HG03469 (cell line): Measurements from ENCODE around the gene PLCB1.

ENCODE experiments used
- ATAC-seq: cut with Tn5 transposase; IDR thresholded peaks from one replicate; pipeline ENCODE4 v1.9.1; 2021; ENCODE audit warnings: mild to moderate bottlenecking, moderate library complexity, moderate number of reproducible peaks; ENCODE audit not compliant: unreplicated experiment

Gene PLCB1

GRCh38 chr20:8525017-8525343, 392.9 kb downstream of the PLCB1 start:
- no peak for ATAC-seq

- no peak for ATAC-seq
These were observed 394.5 kb downstream of the PLCB1 start for GRCh38 chr20:8526610-8527009.

DNA sequence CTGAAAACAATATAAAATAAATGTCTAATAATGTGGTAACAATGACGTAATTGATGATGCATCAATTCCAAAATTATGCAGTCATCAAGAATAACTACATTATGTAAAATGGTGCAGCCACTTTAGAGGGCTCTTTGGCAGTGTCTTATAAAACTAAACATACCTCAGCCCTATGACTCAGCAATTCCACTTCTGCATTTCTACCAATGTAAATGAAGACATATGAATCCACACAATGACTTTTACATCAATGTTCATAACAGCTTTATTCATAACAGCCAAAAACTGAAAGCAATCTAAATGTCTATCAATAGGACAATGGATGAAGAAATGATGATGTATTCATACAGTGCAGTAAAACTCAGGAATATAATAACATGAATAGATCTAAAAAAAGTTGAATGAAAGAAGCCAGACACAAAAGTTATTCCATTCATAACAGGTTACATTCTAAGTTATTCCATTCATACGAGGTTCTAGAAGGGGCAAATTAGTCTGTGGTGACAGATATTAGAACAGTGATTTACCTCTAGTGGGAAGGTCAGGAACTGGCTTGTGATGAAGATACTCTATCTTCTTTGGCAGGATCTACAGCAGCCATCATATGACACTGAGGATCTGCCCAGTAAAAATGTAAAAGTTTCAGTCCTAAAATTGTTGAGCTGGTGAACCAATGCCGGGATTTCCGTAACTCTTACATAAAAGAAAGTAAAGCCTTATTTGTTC, 396.1 kb downstream of the PLCB1 start:
- ATAC-seq = peak; percentile 77

DNA sequence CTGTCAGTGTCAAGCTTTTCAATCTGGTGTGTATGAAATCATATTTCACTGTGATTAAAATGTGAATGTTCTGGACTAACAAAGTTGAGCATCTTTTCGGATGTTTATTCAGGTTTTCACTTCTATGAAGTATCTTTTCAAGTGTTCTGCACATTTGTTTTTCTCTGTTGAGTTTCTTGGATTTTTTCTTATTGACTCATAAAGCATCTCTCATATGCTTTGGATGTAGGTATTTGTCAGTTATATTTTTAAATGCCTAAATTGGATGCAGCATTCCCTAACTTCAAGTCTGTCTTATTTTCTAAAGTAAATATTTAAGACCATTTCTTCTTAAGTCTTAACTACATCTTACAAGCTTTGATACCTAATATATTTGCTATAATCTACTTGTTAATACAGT, 398.0 kb downstream of the PLCB1 start:
- ATAC-seq = no peak

DNA sequence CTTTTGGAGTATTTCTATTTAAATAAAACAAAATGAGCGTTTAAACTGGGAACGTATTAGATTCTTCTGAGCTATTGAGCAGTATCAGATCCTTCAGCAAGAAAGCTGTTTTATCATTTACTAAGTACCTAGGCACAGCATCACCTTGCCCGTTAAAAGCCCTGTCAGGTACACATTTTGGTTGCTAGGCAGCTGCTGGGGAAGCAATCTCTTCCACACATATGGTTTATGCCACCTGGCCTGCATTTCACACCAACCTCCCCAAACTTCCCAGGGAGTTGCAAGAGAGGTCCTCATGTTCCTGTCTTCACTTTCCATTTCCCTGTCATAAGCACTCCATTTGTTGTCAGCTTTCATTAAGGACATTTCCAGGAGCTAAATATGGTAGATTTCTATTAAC, 400.1 kb downstream of the PLCB1 start:
- ATAC-seq = no peak

- ATAC-seq = no peak
These were observed 402.5 kb downstream of the PLCB1 start for GRCh38 chr20:8534368-8535160.

DNA sequence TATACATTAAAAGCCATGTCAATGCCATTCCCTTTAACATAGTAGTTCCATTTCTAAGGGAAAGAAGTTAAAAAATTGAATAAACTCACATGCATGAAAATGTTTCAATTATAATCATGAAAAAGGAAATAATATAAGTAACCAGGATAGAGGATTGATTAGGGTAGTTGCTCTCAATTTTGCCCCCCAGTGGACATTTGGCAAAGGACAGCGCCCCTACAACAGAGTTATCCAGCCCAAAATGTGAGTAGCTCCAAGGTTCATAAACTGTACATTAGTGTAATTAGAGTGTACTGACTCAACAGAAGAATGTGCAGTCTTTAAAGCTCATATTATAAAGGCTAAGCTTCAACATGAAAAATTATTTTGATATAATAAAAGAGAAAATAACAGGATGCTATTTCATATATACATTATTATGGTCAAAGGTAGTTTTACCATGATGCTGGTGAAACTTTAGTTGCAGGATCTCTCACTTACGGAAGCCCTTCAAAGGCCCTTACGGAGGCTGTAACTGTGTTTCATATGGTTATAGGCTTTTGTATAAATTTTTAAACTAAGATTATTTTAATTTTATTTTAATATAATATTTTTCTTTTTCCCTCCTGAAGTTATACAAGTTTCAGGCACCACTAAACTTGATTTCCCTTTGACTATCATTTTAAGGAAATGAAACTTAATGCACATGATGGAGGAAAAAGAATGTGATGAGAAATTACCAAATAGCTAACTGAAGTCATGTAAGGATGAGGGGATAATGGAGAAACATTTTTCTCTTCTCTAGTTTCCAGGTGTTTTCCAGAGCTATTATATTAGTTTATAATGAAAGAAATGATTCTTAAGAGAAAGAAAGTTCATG, 403.6 kb downstream of the PLCB1 start:
- ATAC-seq = no peak

DNA sequence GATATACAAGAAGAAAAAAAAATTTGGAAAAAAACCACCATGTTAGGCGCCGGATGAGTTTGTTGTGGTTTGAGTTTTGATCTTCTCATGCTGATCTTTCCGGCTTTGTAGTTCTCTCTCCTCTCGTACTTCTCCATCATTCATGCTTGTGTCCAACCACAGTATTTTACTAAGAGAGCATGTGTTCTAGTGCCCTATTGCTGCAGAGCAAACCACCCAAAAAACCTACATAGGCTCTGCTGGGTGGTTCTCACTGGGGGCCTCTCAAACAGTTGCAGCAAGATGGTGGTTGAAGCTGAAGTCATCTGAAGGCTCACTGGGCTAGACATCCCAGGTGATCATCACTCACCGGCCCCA, 404.2 kb downstream of the PLCB1 start:
- ATAC-seq = no peak

GRCh38 chr20:8540466-8540865, 408.4 kb downstream of the PLCB1 start:
- no peak for ATAC-seq

DNA sequence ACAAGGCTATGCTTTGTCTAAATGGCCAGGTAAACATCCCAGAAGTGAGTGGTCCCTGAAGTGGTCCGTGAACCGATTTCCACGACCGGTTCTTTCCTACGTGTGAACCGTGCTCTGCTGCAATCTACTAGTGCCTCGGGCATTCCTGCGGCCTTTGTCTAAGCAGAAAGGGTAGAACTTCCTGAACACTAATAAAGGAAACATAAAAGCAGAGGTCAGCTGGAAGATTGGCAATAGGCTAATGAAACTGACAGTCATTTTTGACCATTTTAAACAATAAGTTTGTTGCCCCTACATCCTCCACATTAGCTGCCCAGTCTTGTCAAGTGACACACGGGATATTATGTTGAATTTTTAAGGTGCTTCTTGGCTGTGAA, 410.0 kb downstream of the PLCB1 start:
- no peak for ATAC-seq

DNA sequence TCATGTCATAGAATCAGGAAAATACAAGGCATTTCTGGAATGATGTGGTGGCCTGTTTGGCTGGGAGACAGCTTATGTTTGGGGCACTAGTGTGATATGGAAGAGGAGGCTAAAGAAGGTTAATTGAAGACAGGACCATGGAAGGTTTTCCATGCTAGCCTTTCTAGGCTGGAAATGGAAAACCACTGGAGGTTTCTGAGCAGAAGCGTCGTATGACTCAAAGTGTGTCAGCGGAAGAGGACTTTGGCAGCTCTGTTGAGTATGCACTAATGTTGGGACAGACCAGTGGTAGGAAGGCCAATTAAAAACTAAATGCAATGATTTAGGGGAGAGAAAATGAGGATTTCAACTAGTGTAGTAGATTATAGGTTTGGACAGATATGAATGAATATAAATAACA, 413.1 kb downstream of the PLCB1 start:
- no peak for ATAC-seq

- no peak for ATAC-seq
These were observed 415.1 kb downstream of the PLCB1 start for GRCh38 chr20:8547035-8547650.

- ATAC-seq = no peak
These were observed 416.0 kb downstream of the PLCB1 start for GRCh38 chr20:8547968-8548588.

GRCh38 chr20:8549192-8549591, 417.1 kb downstream of the PLCB1 start:
- no peak for ATAC-seq

DNA sequence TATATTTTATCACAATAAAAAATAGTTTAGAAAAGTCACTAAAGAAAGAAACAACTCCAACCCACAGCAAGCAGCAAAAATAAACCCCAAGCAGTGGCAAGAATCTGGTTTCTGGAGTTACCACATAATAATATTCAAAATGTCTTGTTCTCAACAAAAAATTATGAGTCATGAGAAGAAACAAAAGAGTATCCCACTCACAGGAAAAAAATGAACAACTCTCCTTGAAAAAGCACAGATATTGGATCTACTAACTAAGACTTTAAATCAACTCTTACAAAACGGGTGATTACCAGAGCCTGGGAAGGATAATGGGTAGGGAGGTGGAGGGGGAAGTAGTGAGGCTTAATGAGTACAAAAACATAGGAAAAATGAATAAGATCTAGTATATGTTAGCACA, 425.6 kb downstream of the PLCB1 start:
- no peak for ATAC-seq

DNA sequence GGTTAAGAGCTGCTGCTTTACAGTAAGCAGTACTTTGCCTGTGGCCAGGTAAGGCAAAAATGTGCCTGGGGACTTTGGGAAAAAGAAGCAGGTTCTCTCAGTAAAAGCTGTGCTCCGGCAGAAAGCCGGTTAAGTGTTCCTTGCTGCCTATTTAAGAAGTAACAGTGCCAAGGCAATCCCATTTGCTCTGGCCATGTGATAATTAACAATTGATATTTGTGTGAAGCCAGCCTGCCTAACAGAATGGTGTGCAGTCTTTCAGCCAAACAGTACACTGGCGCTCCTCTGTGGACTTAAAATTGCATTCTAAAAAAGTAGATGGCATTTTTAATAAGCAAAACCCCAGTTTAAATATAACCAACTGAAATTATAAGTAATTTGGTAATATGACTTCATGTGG, 430.3 kb downstream of the PLCB1 start:
- no peak for ATAC-seq

- no peak for ATAC-seq
These were observed 436.0 kb downstream of the PLCB1 start for GRCh38 chr20:8568075-8568474.

DNA sequence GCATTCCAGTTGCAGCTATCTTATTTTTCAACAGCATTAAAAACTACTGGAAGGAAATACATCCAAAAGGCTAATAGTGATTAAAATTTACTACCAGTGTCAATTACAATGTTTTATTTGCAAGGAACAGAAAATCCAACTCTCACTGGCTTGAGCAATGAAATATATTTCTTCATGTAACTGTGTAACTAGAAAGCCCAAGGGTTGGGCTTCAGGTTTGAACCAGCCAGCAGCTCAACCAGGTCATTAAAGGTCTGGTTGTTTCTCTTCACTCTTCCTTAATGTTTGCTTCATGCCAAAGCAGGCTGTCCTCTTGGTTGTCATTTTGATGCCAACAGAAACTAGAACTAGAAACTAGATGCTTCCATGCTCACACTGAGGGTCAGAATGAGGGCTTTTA, 437.7 kb downstream of the PLCB1 start:
- ATAC-seq = no peak

GRCh38 chr20:8571611-8572010, 439.5 kb downstream of the PLCB1 start:
- ATAC-seq = no peak

DNA sequence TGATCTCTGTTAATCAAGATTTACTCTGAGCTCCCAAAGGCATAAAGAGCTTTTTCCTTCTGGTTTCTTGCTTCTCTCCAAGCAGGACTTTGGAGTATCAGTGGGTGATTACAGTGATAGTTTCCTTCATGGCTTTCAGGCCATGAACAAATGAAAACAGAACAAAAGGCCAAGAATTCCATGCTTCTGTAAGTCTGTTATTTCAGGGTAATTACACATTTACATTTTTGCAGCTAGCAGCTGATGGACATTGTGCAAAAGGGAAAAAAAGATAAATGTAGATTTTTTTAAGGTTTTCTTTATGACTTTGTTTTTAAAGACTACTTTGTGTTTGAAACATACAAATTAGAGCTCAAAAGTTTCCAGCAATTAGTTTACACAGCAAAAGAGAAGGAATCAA, 441.6 kb downstream of the PLCB1 start:
- ATAC-seq = no peak

DNA sequence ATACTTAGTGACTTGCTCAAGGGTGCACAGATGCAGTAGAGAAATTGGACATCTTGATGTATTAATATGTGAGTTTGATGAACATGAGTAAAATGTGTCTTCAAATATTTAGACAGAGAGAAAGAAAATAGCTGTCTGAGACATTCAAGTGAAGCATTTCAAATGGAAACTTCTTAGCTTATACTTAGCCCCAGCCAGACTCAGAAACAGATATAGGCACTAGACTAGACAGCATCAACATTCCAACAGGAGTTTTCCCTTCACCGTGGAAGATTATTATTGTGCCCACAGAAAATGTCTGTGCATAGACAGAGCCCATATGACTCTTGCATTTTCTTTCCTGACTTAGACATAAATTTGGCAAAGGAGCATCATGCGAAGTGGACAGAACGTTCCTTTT, 443.0 kb downstream of the PLCB1 start:
- no peak for ATAC-seq
